Esophagus squamous epithelium (tissue), 4 donors: Measurements from ENCODE around the gene AURKA.
"Not testable (repeated sequence)": the region's sequence is repeated elsewhere in the genome, so short reads cannot be mapped to it uniquely, and the experiment has no call there.

Experiments
- POLR2A ChIP-seq, 4 donors: fragments of 450-650 bp; IDR thresholded peaks; one replicate each; pipeline ENCODE4 v1.6.1; 2017; ENCODE audit warnings: antibody characterized with exemption in 4 of 4, mild to moderate bottlenecking in 4 of 4, moderate library complexity in 3 of 4
- TF ChIP-seq, protein P1 (sequence below), 6 experiments: fragments of 450-650 bp in 4 of 6; fragments of 200-600 bp in 2 of 6; sonication (generic) in 2 of 6; IDR thresholded peaks; one replicate each; pipeline ENCODE4 v1.5.1; 2016 to 2019; ENCODE audit warnings: antibody characterized with exemption in 6 of 6, mild to moderate bottlenecking in 4 of 6, moderate library complexity in 4 of 6

DNA sequence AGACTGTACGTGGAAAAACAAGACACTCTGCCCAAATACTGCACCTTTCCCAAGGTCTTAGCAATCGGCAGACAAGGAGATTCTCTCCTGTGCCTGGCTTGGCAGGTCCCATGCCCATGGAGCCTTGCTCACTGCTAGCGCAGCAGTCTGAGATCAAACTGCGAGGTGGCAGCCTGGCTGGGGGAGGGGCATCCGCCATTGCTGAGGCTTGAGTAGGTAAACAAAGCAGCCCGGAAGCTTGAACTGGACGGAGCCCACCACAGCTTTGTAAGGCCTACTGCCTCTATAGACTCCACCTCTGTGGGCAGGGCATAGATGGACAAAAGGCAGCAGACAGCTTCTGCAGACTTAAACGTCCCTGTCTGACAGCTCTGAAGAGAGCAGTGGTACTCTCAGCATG is 55.3 kb downstream of the AURKA start:
- TF ChIP-seq, protein P1, sequence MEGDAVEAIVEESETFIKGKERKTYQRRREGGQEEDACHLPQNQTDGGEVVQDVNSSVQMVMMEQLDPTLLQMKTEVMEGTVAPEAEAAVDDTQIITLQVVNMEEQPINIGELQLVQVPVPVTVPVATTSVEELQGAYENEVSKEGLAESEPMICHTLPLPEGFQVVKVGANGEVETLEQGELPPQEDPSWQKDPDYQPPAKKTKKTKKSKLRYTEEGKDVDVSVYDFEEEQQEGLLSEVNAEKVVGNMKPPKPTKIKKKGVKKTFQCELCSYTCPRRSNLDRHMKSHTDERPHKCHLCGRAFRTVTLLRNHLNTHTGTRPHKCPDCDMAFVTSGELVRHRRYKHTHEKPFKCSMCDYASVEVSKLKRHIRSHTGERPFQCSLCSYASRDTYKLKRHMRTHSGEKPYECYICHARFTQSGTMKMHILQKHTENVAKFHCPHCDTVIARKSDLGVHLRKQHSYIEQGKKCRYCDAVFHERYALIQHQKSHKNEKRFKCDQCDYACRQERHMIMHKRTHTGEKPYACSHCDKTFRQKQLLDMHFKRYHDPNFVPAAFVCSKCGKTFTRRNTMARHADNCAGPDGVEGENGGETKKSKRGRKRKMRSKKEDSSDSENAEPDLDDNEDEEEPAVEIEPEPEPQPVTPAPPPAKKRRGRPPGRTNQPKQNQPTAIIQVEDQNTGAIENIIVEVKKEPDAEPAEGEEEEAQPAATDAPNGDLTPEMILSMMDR (IDR thresholded peaks at IDR 0.05): not testable (repeated sequence)
- TF ChIP-seq POLR2A (IDR thresholded peaks at IDR 0.05): not testable (repeated sequence)
